ACHN (cell line): ENCODE data around the gene GH1.
"Not testable (repeated sequence)": the region's sequence is repeated elsewhere in the genome, so short reads cannot be mapped to it uniquely, and the experiment has no call there.

Experiments
- DNase-seq: peaks from one replicate; pipeline ENCODE4 v3.0.0-alpha.2; 2015
- in situ Hi-C: cut with HindIII; loops from 2 replicates; pipeline ENCODE4 v1.10.0; 2017; ENCODE audit warnings: low sequenced_read_pairs, low pct_ligation_motif_present, low pct_unique_long_range_greater_than_20kb

GH1 gene

DNA sequence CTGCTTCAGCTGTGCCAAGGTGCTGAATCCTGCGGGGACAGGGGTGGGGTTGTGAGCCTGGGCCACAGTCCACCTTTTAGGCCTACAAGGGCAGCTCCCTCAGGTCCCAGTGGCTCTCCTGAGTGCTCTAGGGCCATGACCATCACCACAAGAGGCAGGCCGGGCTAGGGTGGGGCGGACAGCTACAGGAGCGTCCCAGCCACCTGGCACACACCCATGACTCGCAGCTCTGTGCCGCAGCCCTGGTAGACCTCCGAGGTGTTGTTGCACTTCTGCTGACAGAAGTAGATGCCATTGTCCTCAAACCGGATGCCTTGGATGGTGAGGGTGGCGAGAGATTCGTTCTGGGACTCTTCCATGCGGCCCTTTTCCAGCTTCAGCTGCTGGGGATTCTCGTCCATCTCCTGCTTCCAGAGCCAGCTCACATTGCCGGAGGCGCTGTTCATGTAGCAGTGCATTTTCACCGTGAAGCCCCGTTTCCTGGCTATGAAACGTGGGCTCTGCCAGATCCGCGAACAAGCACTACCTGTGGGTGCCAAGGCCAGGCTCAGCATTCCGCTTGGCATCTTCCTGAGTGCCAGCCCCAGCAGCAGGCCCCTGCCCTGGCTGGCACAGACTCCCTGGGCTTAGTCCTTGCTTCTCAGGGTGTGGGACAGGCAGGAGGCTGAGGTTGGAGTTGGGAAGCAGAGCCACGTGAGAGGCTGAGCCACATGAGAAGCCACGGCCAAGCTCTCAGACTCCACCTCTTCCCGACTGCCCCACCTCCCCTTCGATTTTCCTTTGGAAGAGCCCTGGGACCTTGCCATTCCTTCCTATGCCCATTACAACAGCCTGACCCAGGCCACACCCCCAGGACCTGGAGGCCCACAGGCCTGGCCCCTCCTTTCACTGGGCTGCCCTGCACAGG is 11.5 kb upstream of the GH1 start:
- in situ Hi-C loops = no loop called here
- DNase-seq = no peak

DNA sequence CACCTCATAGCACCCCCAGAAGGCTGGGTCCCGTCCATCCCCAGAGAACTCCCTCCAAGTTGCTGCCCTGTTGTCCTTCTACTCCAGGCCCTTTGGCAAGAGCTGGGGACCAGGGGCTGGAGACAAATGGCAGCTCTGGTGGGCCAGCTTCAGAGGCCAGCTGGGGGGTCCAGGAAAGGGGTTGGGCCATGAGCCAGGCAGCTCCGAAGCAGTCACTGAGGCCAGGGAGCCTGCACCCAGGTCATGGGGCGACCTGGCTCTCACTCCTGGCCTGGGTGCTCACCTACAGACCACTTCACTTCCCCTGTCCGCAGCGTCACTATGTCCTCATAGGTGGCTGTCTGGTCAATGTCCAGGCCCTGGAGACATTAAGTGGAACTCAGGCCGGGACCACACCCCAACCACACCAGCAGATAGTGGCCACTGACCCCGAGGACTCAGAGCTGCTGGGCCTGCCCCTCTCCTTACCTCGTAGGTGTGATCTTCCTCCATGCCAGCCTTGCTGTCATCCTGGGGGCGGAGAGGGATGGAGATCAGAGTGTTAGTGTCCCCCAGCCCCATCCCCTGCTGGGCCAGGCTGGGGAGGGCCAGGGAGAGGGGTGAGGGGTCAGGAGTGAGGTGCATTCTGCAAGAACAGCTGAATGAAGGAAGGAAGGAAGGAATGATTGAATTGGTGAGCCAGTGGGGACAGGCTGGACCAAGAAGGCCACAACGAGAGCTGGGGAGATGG is 10.5 kb upstream of the GH1 start:
- in situ Hi-C loops = no loop called here
- no peak for DNase-seq

DNA sequence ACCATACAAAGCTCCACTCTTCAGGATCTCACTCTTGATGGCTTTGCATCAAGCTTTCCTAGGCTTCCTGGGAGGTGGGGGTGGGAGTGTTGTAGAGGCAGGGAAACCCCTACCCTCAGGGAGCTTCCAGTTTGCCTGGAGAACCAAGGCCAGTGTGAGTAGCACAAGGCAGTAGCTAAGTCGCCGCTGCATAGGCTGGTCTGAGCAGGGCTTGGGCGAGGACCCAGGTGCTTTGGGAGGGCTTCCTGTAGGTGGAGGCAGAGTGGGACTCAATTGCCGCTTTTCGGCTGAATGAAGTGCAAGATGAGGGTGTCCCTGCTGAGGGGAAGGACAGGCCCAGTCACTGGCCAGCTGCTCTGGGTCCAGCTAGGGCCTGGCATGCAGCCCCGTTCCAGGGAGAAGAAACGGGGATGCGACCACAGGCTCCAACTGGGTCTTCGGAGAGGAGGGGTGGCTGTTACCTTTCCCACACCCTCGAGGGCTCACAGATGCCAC is 9.6 kb upstream of the GH1 start:
- DNase-seq = no peak
- in situ Hi-C loops = no loop called here

DNA sequence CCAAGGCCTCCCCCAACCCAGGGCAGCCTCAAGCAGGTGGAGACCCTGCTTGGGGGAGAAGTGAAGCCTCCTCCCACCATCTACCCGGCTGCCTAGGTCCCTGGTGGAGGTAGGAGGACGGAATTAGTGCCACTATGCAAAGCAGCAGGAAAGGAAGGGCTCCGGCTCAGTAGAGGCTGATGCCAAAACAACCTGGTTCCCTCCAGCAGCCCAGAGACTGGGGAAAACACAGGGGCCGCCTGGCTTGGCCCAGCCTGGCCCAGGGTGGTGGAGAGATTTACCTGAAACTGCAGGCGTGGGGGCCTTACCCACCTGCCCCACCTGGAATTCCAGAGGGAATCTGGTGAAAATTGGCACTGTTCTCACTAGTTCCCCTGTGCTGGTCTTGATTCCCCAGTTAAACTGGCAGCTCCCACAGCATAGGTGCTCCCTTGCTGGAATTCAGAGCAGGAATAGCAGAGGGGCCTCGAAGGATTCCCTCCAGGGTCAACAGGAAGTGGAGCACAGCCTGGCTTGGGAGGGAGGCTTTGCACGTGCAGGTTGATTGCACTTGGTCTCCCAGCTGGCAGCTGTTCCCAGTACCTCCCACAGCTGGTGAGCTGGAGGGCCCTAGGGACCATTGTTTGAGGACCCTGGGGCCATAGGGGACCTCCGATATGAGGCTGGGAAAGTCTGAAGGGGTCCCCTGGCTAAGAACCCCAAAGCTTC is 9.0 kb upstream of the GH1 start:
- in situ Hi-C loops = no loop called here
- no peak for DNase-seq

DNA sequence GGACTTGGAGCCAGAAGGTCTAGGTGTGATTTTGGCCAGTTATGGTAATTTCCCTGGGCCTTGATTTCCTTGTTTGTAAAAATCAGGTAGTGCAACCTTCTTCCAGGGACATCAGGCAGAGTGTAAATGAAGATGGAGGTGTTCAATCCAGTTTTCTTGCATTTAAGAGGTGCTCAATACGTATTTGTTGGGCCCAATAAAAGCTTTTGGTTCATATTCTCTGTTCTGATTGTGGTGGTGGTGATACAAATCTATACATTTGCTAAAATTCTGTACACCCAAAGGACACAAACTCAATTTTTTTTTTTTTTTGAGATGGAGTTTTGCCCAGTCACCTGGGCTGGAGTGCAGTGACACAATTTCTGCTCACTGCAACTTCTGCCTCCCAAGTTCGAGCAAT is 7.5 kb upstream of the GH1 start:
- no peak for DNase-seq
- in situ Hi-C loops = no loop called here

DNA sequence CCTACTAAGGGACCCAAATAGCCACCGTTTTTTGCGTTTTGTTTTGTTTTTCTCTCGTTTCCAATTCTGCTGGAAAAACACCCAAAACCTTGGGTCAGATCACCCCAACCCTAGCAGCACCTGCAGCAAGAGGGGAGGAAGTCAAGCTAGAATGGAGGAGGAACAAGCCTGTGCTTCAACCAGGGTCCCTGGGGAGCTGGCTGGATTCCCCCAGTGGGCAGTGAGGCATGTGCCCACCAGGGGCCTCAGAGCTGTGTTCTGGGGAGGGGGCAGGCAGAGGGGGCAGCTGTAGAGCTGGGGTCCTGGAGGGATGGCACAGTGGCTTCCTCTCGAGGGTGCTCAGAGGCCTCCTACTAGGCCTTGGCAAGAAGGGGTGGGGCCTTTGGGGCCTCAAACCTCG is 7.0 kb upstream of the GH1 start:
- in situ Hi-C loops = no loop called here
- no peak for DNase-seq

DNA sequence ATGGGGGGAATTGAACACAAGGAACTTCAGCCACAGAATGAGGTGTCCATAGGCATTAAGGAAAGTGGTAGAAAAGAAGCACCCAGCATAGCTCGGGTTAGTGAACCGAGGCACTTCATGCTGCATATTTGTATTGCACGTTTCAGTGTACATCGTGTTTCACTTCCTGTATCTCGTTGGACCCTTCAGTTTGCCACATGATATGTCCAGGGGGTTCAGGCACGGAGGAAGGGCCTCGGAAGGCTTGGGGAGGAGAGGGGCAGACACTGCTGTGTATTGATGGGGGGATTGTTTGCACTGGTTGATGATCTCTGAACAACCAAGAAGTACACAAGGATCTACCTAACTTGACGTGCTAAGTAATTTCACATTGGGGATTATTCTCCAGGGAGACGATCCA is 3.8 kb upstream of the GH1 start:
- DNase-seq, in situ Hi-C loops: not testable (repeated sequence)

DNA sequence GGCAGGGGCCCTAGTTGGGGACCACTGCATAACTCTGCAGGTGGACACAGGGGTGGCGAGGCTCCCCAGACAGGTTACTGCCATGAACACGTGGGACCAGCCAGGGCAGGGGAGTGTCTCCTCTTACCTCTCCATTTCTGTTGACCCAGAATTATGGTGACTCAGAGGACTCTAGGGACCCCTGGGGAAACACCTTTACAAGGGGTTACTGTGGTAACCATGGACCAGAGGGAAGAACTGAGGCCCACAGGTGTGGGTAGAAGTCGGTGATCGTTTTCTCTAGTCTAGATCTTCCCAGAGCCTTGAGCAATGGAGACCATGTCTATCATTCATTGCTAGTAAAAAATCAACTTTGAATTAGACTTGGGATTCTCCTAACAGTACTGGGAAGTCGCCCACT is 2.1 kb upstream of the GH1 start:
- DNase-seq, in situ Hi-C loops: not testable (repeated sequence)

DNA sequence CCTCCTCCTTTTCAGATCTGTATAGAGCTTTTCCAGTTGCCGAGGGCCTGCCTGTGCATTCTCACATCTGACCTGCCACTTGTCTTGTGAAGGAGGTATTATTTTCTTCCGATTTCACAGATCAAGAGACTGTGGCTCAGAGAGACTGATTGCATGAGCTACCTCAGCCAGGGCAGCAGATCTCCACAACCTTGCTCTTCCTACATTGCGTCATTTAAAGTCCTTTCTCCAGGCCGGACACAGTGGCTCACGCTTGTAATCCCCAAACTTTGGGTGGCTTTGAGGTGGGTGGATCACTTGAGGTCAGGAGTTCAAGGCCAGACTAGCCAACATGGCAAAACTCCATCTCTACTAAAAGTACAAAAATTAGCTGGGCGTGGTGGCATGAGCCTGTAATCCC is 1.4 kb upstream of the GH1 start:
- in situ Hi-C loops, DNase-seq: not testable (repeated sequence)

DNA sequence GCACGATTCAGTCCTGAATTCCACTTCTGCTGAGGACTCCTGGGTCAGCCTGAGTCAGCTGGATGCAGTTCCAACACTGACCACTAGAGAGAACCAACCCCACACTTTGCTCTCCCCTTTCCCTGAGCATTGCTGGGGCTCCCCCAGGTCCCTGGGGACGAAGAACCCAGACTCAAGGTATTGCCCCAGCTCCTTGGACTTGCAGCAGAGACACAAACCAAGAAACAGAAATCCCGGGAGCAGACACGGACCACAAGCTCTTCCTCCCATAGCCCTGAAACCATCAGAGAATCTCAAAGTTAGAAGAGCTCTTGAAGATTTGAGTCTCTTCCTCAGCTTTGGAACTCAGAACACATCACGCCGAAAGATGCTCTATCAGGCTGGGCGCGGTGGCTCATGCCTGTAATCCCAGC is 678 bp upstream of the GH1 start:
- DNase-seq = peak; percentile 65
- in situ Hi-C loops = no loop called here

DNA sequence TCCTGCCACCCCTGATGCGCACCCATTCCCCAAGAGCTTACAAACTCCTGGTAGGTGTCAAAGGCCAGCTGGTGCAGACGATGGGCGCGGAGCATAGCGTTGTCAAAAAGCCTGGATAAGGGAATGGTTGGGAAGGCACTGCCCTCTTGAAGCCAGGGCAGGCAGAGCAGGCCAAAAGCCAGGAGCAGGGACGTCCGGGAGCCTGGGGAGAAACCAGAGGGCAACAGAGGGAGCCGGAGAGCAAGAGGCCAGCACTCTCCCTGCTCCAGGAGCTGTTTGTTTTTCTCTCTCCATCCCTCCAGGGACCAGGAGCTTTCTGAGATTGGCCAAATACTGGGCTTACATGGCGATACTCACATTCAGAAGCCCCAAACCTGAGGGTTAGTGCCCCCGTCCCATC is 334 bp downstream of the GH1 start:
- in situ Hi-C loops = no loop called here
- peak; percentile 13 for DNase-seq

DNA sequence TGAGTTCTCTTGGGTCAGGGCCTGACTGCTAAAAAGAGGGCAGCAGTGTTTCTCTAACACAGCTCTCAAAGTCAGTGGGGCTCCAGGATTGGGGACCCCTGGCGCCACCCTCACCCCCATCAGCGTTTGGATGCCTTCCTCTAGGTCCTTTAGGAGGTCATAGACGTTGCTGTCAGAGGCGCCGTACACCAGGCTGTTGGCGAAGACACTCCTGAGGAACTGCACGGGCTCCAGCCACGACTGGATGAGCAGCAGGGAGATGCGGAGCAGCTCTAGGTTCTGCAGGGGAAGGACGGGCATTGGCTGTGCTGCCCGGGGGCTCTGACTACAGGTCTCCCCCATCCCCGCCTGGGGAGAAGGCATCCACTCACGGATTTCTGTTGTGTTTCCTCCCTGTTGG is 993 bp downstream of the GH1 start:
- in situ Hi-C loops = no loop called here
- no peak for DNase-seq

DNA sequence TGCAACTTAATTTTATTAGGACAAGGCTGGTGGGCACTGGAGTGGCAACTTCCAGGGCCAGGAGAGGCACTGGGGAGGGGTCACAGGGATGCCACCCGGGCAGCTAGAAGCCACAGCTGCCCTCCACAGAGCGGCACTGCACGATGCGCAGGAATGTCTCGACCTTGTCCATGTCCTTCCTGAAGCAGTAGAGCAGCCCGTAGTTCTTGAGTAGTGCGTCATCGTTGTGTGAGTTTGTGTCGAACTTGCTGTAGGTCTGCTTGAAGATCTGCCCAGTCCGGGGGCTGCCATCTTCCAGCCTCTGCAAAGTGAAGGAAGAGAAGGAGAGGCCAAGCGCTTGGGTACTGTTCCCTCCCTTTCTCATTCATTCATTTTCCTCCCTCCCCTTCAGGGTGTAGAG is 1.4 kb downstream of the GH1 start:
- DNase-seq, in situ Hi-C loops: not testable (repeated sequence)

DNA sequence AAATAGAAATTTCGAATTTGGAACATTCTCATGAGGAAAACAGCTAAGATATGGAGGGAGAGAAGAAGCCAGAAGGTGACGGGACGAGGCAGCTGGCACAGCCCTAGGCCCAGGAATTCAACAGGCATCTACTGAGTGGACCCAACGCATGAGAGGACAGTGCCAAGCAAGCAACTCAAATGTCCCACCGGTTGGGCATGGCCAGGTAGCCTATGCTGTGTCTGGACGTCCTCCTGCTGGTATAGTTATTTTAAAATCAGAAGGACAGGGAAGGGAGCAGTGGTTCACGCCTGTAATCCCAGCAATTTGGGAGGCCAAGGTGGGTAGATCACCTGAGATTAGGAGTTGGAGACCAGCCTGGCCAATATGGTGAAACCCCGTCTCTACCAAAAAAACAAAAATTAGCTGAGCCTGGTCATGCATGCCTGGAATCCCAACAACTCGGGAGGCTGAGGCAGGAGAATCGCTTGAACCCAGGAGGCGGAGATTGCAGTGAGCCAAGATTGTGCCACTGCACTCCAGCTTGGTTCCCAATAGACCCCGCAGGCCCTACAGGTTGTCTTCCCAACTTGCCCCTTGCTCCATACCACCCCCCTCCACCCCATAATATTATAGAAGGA is 2.0 kb downstream of the GH1 start:
- in situ Hi-C loops = no loop called here
- DNase-seq = no peak

DNA sequence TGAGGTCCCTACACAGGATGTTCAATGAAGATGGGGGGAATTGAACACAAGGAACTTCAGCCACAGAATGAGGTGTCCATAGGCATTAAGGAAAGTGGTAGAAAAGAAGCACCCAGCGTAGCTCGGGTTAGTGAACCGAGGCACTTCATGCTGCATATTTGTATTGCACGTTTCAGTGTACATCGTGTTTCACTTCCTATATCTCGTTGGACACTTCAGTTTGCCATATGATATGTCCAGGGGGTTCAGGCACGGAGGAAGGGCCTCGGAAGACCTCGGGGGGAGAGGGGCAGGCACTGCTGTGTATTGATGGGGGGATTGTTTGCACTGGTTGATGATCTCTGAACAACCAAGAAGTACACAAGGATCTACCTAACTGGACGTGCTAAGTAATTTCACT is 2.9 kb downstream of the GH1 start:
- in situ Hi-C loops, DNase-seq: not testable (repeated sequence)

DNA sequence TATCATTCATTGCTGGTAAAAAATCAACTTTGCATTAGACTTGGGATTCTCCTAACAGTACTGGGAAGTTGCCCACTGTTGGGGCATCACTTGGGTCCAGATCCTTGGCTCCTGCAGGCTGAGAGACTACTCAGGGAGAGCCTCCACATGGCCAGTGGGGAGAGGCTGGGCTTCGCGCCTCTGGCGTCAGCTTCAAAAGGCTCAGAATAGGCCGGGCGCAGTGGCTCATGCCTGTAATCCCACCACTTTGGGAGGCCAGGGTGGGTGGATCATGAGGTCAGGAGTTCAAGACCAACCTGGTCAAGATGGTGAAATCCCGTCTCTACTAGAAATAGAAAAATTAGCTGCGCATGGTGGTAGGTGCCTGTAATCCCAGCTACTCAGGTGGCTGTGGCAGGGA is 4.2 kb downstream of the GH1 start:
- DNase-seq = no peak
- in situ Hi-C loops = no loop called here

DNA sequence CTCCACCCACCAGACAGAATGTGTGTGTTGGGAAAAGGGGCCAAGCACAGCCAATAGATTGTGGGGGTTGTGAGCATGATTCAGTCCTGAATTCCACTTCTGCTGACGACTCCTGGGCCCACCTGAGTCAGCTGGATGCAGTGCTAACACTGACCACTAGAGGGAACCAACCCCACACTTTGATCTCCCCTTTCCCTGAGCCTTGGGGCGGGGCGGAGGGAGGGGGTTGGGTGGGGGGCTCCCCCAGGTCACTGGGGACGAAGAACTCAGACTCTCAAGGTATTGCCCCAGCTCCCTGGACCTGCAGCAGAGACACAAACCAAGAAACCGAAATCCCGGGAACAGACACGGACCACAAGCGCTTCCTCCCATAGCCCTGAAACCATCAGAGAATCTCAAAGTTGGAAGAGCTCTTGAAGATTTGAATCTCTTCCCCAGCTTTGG is 7.0 kb downstream of the GH1 start:
- in situ Hi-C loops = no loop called here
- DNase-seq = peak; percentile 40

DNA sequence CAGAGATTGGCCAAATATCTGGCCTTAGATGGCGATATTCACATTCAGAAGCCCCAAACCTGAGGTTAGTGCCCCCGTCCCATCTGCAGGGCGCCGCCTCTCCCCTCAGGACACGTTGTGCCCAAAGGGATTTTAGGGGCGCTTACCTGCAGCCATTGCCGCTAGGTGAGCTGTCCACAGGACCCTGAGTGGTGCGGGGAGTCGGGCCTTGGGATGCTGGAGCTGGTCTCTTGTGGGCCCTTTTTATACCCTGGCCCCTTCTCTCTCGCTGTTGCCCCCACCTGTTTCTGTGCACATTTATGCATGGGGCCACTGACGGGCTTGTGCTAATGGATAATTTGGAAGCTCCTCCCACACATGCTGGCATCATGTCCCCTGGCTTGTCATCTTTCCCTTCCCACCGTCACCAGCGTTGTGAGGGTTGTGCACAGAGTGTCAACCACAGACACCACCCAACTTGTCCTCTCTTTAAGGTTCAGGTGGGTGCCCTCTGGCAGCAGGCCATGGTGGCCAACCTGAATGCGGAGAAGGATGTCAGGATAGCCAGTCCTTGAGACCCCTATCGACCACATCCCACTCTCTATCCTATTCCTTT is 7.5 kb downstream of the GH1 start, which contains the start of gene CSHL1:
Gene CSHL1, minus strand, starts transcription at position 218 of the 595 bp plus-strand sequence. Its CDS starts 62 bp downstream, at position 156.
- in situ Hi-C loops = no loop called here
- no peak for DNase-seq
